ENCODE results near the gene EPB41L1.

EPB41L1 gene

GRCh38 chr20:36149469-36149868 is 5.1 kb upstream of the EPB41L1 start:
- Histone ChIP-seq H3K9ac (ENCODE audit: low read length) (no peak overlapping the region), H2AFZ (ENCODE audit: low read depth, low read length) (no peak overlapping the region), H4K20me1 (ENCODE audit: insufficient read depth, low read length) (no peaks in the 10 kb centered on the region), H3K4me3 (ENCODE audit: low read length) (no peak overlapping the region), H3K27ac (ENCODE audit: low read length) (no peak overlapping the region), H3K4me2 (ENCODE audit: low read length) (no peak overlapping the region), H3K27me3 (ENCODE audit: low read depth, low read length) (peaks cover 14% of the 10 kb centered on the region), H3K36me3 (replicated peaks; ENCODE audit: low read depth, low read length) (no peaks in the 10 kb centered on the region), H3K79me2 (ENCODE audit: low read length) (no peaks in the 10 kb centered on the region), H3K4me1 (ENCODE audit: low read length) (no peaks in the 10 kb centered on the region), H3K9me3 (ENCODE audit: insufficient read depth, low read length) (no peaks in the 10 kb centered on the region)
- TF ChIP-seq EZH2phosphoT487 (IDR thresholded peaks at IDR 0.05; ENCODE audit: low read depth) (no peak), CTCF (IDR thresholded peaks at IDR 0.05; ENCODE audit: low read depth, low read length) (no peak)

GRCh38 chr20:36150489-36150846 is 4.1 kb upstream of the EPB41L1 start:
- TF ChIP-seq CTCF (IDR thresholded peaks at IDR 0.05; ENCODE audit: low read depth, low read length) (no peak), EZH2phosphoT487 (IDR thresholded peaks at IDR 0.05; ENCODE audit: low read depth) (no peak)

GRCh38 chr20:36150847-36151539 is 3.5 kb upstream of the EPB41L1 start:
- no peaks in the 10 kb centered on the region for H3K9me3 ChIP-seq (ENCODE audit: insufficient read depth, low read length)
- H3K9ac ChIP-seq (ENCODE audit: low read length), result no peak overlapping the region
- H3K4me1 ChIP-seq (ENCODE audit: low read length), result no peaks in the 10 kb centered on the region
- H3K27ac ChIP-seq (ENCODE audit: low read length), result no peak overlapping the region
- no peaks in the 10 kb centered on the region for H4K20me1 ChIP-seq (ENCODE audit: insufficient read depth, low read length)
- H3K4me3 ChIP-seq (ENCODE audit: low read length), result no peak overlapping the region
- no peak for TF ChIP-seq CTCF (IDR thresholded peaks at IDR 0.05; ENCODE audit: low read depth, low read length)
- no peak for TF ChIP-seq EZH2phosphoT487 (IDR thresholded peaks at IDR 0.05; ENCODE audit: low read depth)
- H3K4me2 ChIP-seq (ENCODE audit: low read length), result no peak overlapping the region
- H3K79me2 ChIP-seq (ENCODE audit: low read length), result no peaks in the 10 kb centered on the region
- H2AFZ ChIP-seq (ENCODE audit: low read depth, low read length), result no peak overlapping the region
- no peaks in the 10 kb centered on the region for H3K36me3 ChIP-seq (replicated peaks; ENCODE audit: low read depth, low read length)
- peaks cover 18% of the 10 kb centered on the region for H3K27me3 ChIP-seq (ENCODE audit: low read depth, low read length)

More at GRCh38 chr20:36150489-36150846, 4.1 kb upstream of the EPB41L1 start:
- Histone ChIP-seq H3K4me1 (ENCODE audit: low read length) (no peaks in the 10 kb centered on the region), H3K4me2 (ENCODE audit: low read length) (no peak overlapping the region), H3K9ac (ENCODE audit: low read length) (no peak overlapping the region), H3K4me3 (ENCODE audit: low read length) (no peak overlapping the region), H2AFZ (ENCODE audit: low read depth, low read length) (no peak overlapping the region), H3K9me3 (ENCODE audit: insufficient read depth, low read length) (no peaks in the 10 kb centered on the region), H3K27me3 (ENCODE audit: low read depth, low read length) (peaks cover 18% of the 10 kb centered on the region), H3K79me2 (ENCODE audit: low read length) (no peaks in the 10 kb centered on the region), H3K36me3 (replicated peaks; ENCODE audit: low read depth, low read length) (no peaks in the 10 kb centered on the region), H3K27ac (ENCODE audit: low read length) (no peak overlapping the region), H4K20me1 (ENCODE audit: insufficient read depth, low read length) (no peaks in the 10 kb centered on the region)

- Histone ChIP-seq H3K9ac (ENCODE audit: low read length) (no peak overlapping the region), H3K4me1 (ENCODE audit: low read length) (peaks cover 4% of the 10 kb centered on the region; the same call in 1 of the 2 replicates), H2AFZ (ENCODE audit: low read depth, low read length) (no peak overlapping the region), H3K4me2 (ENCODE audit: low read length) (no peak overlapping the region), H3K4me3 (ENCODE audit: low read length) (no peak overlapping the region), H3K27ac (ENCODE audit: low read length) (no peak overlapping the region), H3K79me2 (ENCODE audit: low read length) (no peaks in the 10 kb centered on the region), H3K9me3 (ENCODE audit: insufficient read depth, low read length) (no peaks in the 10 kb centered on the region), H3K27me3 (ENCODE audit: low read depth, low read length) (peaks cover 18% of the 10 kb centered on the region), H3K36me3 (replicated peaks; ENCODE audit: low read depth, low read length) (no peaks in the 10 kb centered on the region), H4K20me1 (ENCODE audit: insufficient read depth, low read length) (no peaks in the 10 kb centered on the region)
- no peak for TF ChIP-seq EZH2phosphoT487 (IDR thresholded peaks at IDR 0.05; ENCODE audit: low read depth)
- no peak for TF ChIP-seq CTCF (IDR thresholded peaks at IDR 0.05; ENCODE audit: low read depth, low read length)
Measured at GRCh38 chr20:36152261-36152660, 2.3 kb upstream of the EPB41L1 start.

Measured in OCI-LY3 (cell line).